Left ventricle myocardium inferior (tissue), 1 donor: ENCODE measurements around the gene C1orf210. TPM values are rescaled to one million over a fixed set of nuclear protein-coding genes. Genes with fewer than 3 reads are reported as not detected.

Experiments
- DNase-seq: peaks from one replicate; pipeline ENCODE4 v3.0.0-alpha.2; 2020
- H3K27ac ChIP-seq: fragments of 200-600 bp; replicated peaks from 2 replicates; pipeline ENCODE4 v1.8.0; 2021
- H3K27me3 ChIP-seq: fragments of 200-600 bp; 2 replicates; pipeline ENCODE4 v1.8.0; 2021; ENCODE audit warnings: low read depth
- H3K36me3 ChIP-seq: fragments of 200-600 bp; 2 replicates; pipeline ENCODE4 v1.8.0; 2021
- H3K4me1 ChIP-seq: fragments of 200-600 bp; 2 replicates; pipeline ENCODE4 v1.8.0; 2021
- H3K4me3 ChIP-seq: fragments of 200-600 bp; 2 replicates; pipeline ENCODE4 v1.8.0; 2021; ENCODE audit warnings: mild to moderate bottlenecking, moderate library complexity
- H3K9me3 ChIP-seq: fragments of 200-600 bp; replicated peaks from 2 replicates; pipeline ENCODE4 v1.8.0; 2021
- CTCF ChIP-seq: fragments of 200-600 bp; IDR thresholded peaks from 2 replicates; pipeline ENCODE4 v1.8.0; 2021; ENCODE audit warnings: antibody characterized with exemption, mild to moderate bottlenecking, borderline replicate concordance
- intact Hi-C: fragments of 100-400 bp; cut with micrococcal nuclease; formaldehyde crosslinking; loops from one replicate; pipeline ENCODE4 v1.11.0; 2022
- long read RNA-seq: library from polyadenylated mRNA; unstranded; transcript quantifications from one replicate; pipeline ENCODE4 v2.0.0, GENCODE V29; 2021
- total RNA-seq: library from RNA; stranded (reverse); fragmentation: NEBNext Ultra II Directional; extraction: Animal tissue kit (Norgen Biotek cat#: 25700); gene quantifications from one replicate; pipeline ENCODE4 v1.2.1, GENCODE V29; 2021
- donor health status: DM: no; HTN: yes; CAD: no; lungs with severe emphysema.

Gene C1orf210
- not detected for total RNA-seq
- long read RNA-seq: 0 reads

GRCh38 chr1:43285269-43285990, at the start of gene C1orf210:
Gene C1orf210 (minus strand): TSS chr1:43285581. CDS start chr1:43283270, 2,311 bp downstream.
- Histone ChIP-seq H3K27me3 (no peaks in the 10 kb centered on the region), H3K4me1 (no peaks in the 10 kb centered on the region), H3K9me3 (no peaks in the 10 kb centered on the region), H3K4me3 (no peak within 1 kb of the TSS), H3K27ac (no peak within 1 kb of the TSS), H3K36me3 (no peaks in the 10 kb centered on the region)
- DNase-seq: no peak
- TF ChIP-seq CTCF: no peak
- intact Hi-C loops: no loop called here

DNA sequence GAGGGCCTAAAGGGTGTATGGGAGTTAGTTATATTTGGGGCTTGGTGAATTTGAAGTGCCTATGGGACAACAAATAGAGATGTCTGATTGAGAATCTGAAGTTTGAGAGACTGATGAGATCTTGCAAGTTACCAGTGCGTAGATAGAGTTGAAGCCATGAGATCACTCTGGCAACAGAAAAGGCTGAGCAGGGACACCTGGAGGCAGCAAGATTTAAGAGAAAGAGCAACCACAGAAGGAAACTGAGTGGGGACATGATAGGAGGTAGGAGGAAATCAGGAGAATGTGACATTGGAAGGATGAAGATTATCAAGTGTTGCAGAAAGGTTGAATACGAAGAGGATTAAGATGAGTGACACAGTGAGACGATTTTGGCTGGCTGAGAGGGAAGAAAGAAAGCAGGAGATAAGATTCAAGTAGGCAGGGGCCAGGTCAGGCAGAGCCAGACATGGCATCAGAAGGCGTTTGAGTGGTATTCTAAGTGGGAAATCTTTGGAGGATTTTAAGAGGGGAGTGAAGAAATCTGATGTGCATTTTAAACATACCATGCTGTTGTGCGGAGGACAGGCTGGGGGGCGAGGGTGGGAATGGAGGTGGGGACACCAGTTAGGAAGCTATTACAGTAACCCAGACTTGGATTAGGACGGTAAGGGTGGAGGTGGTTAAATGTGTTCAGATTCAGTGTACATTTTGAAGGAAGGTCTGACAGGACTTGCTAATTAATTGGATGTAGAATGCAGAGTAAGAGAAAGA, 49.2 kb upstream of the C1orf210 start:
- Histone ChIP-seq H3K4me1 (peaks cover 20% of the 10 kb centered on the region), H3K36me3 (no peaks in the 10 kb centered on the region), H3K4me3 (no peak overlapping the region), H3K27ac (no peak overlapping the region), H3K9me3 (no peaks in the 10 kb centered on the region), H3K27me3 (no peaks in the 10 kb centered on the region)
- no peak for TF ChIP-seq CTCF
- DNase-seq: no peak
- intact Hi-C loops: no loop called here

DNA sequence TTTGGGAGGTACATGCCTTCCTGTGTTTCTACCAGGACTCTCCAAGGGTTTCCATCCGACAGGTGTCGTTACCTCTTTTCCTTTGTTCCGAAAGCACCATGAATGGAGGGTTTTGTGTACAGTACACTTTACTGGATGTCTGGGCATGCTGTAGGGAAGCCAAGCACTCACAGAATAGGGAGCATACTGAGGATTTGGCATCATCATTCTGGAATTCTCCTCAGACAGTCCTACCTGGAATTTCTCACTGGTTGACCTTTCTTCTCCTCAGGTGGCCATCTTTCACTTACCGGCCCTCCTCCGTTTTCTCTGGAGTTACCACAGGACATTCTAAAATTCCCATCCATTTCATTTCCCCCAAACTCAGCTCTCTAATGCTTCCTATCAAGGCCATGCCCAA, 46.3 kb upstream of the C1orf210 start:
- no peak for TF ChIP-seq CTCF
- Histone ChIP-seq H3K36me3 (no peaks in the 10 kb centered on the region), H3K27ac (no peak overlapping the region), H3K4me3 (no peak overlapping the region), H3K4me1 (peaks cover 24% of the 10 kb centered on the region), H3K9me3 (peaks cover 13% of the 10 kb centered on the region), H3K27me3 (no peaks in the 10 kb centered on the region)
- intact Hi-C loops: no loop called here
- no peak for DNase-seq

DNA sequence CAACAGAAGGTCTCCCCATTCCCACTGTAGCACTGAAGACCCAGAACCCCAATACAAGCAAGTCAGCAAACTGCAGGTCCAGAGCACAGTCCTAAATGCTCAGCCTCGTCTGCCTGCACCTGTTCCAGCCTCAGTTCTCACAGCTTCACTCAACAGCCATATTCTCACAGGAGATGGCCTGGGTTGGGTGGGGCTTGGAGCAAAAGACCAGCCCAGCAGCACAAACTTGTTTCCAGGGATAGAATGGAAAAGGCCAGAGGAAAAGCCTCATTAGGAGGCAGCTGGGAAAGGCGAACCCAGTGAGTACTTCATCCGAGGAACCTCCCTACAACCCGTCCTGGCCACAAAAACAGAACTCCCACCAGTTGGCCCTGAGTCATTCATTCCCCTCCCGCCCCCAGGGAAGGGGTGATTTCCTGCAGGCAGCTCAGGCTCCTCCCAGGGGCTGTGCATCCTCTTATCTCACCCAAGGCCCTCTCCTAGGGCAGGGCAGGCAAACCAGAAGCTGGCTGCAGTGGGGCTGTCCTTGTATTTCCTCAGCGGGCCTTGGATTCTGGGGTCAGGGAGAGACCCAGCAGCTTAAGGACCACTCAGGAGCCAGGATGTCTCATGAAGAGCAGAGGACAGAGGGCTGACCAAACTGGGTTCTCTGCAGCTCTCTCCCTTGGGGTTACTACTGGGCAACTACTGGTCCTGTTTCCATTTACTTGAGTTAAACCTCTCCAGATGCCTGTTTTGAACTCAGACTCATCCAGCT, 44.8 kb upstream of the C1orf210 start:
- intact Hi-C loops: no loop called here
- peak; percentile 64 for DNase-seq
- Histone ChIP-seq H3K4me3 (no peak overlapping the region), H3K9me3 (peaks cover 25% of the 10 kb centered on the region), H3K36me3 (peaks cover 5% of the 10 kb centered on the region), H3K27me3 (no peaks in the 10 kb centered on the region), H3K4me1 (peaks cover 24% of the 10 kb centered on the region), H3K27ac (peak overlapping the region; percentile 73)
- TF ChIP-seq CTCF: no peak

GRCh38 chr1:43327549-43328292, 42.3 kb upstream of the C1orf210 start:
- H3K36me3 ChIP-seq: peaks cover 24% of the 10 kb centered on the region
- H3K4me1 ChIP-seq: peaks cover 16% of the 10 kb centered on the region
- intact Hi-C loops: no loop called here
- no peak for DNase-seq
- peaks cover 34% of the 10 kb centered on the region for H3K9me3 ChIP-seq
- H3K4me3 ChIP-seq: no peak overlapping the region
- no peak overlapping the region for H3K27ac ChIP-seq
- H3K27me3 ChIP-seq: no peaks in the 10 kb centered on the region
- no peak for TF ChIP-seq CTCF
